Activated CD8-positive, alpha-beta T cell treated with anti-CD3 and anti-CD28 coated beads, Interleukin-2, amount 10 ng/mL, durations not matched to agents 7 days and 5 days (primary cell): Measurements from ENCODE around the gene PHB1. TPM values are rescaled to one million over a fixed set of nuclear protein-coding genes. Genes with fewer than 3 reads are reported as not detected.

Experiments used
- ATAC-seq: fragments of 150-1000 bp; cut with Tn5 transposase; one replicate; pipeline ENCODE4 v1.10.0; 2021; ENCODE audit warnings: moderate library complexity
- CTCF ChIA-PET: fragments of 350-600 bp; sonication (Branson Sonifier 250); formaldehyde crosslinking; loops from one replicate; lab custom pipeline; 2021; ENCODE audit warnings: antibody characterized with exemption; lab: Charles Lee
- POLR2A ChIA-PET: fragments of 350-600 bp; sonication (Branson Sonifier 250); formaldehyde crosslinking; loops from one replicate; lab custom pipeline; 2021; ENCODE audit warnings: antibody characterized with exemption; lab: Charles Lee
- DNase-seq: peaks from one replicate; pipeline ENCODE4 v3.0.0-alpha.2; 2020
- H3K27ac Mint-ChIP-seq: one replicate; pipeline ENCODE4 v1.8.0; 2021; ENCODE audit warnings: mild to moderate bottlenecking, mixed read lengths
- H3K27me3 Mint-ChIP-seq: one replicate; pipeline ENCODE4 v1.8.0; 2021; ENCODE audit warnings: low read depth, mixed read lengths
- H3K36me3 Mint-ChIP-seq: one replicate; pipeline ENCODE4 v1.8.0; 2021; ENCODE audit warnings: low read depth, mixed read lengths
- H3K4me1 Mint-ChIP-seq: one replicate; pipeline ENCODE4 v1.8.0; 2021; ENCODE audit warnings: low read depth, mixed read lengths
- H3K4me3 Mint-ChIP-seq: one replicate; pipeline ENCODE4 v1.8.0; 2021; ENCODE audit warnings: mild to moderate bottlenecking, mixed read lengths
- H3K9me3 Mint-ChIP-seq: one replicate; pipeline ENCODE4 v1.8.0; 2022; ENCODE audit warnings: mixed read lengths; ENCODE audit not compliant: insufficient read depth
- total RNA-seq, 2 experiments: library from RNA; stranded (reverse); gene quantifications; one replicate each; pipeline ENCODE4 v1.2.3, GENCODE V29; 2021

The PHB1 gene
- total RNA-seq, 2 experiments from 2014 or later: 181 to 183 TPM

- Mint-ChIP-seq H3K27me3 (peaks cover 15% of the 10 kb centered on the region), H3K4me1 (peaks cover 16% of the 10 kb centered on the region), H3K9me3 (no peaks in the 10 kb centered on the region), H3K36me3 (no peaks in the 10 kb centered on the region), H3K4me3 (no peak overlapping the region), H3K27ac (peak overlapping the region; percentile 45)
- POLR2A ChIA-PET: no interaction called here
- ATAC-seq (no peak), DNase-seq (no peak)
- CTCF ChIA-PET: interaction anchor here (1.2 kb wide), 1 partner anchor 137 kb away, joined by 3 read pairs; no protein-coding TSS in a partner anchor
Observed at GRCh38 chr17:49452201-49452600, 37.5 kb upstream of the PHB1 start.

- ATAC-seq (peak; percentile 49), DNase-seq (peak; percentile 24)
- H3K4me1 Mint-ChIP-seq: peaks cover 16% of the 10 kb centered on the region
- H3K9me3 Mint-ChIP-seq: no peaks in the 10 kb centered on the region
- H3K27ac Mint-ChIP-seq: peak overlapping the region; percentile 31
- CTCF ChIA-PET: interaction anchor here (0.9 kb wide), 1 partner anchor 15 kb away, joined by 4 read pairs; no protein-coding TSS in a partner anchor
- H3K36me3 Mint-ChIP-seq: no peaks in the 10 kb centered on the region
- peaks cover 9% of the 10 kb centered on the region for H3K27me3 Mint-ChIP-seq
- POLR2A ChIA-PET: no interaction called here
- no peak overlapping the region for H3K4me3 Mint-ChIP-seq
Observed at GRCh38 chr17:49450735-49451134, 36.1 kb upstream of the PHB1 start.

GRCh38 chr17:49450181-49450580 lies 35.5 kb upstream of the PHB1 start:
- DNase-seq (no peak), ATAC-seq (no peak)
- POLR2A ChIA-PET: no interaction called here
- H3K4me3 Mint-ChIP-seq: no peak overlapping the region
- CTCF ChIA-PET: no interaction called here
- H3K4me1 Mint-ChIP-seq: peaks cover 16% of the 10 kb centered on the region
- peaks cover 9% of the 10 kb centered on the region for H3K27me3 Mint-ChIP-seq
- H3K36me3 Mint-ChIP-seq: no peaks in the 10 kb centered on the region
- no peaks in the 10 kb centered on the region for H3K9me3 Mint-ChIP-seq
- H3K27ac Mint-ChIP-seq: peak overlapping the region; percentile 31

- H3K4me3 Mint-ChIP-seq: no peak overlapping the region
- H3K9me3 Mint-ChIP-seq: no peaks in the 10 kb centered on the region
- no peaks in the 10 kb centered on the region for H3K36me3 Mint-ChIP-seq
- H3K4me1 Mint-ChIP-seq: peaks cover 16% of the 10 kb centered on the region
- peaks cover 4% of the 10 kb centered on the region for H3K27me3 Mint-ChIP-seq
- ATAC-seq (no peak), DNase-seq (no peak)
- CTCF ChIA-PET: interaction anchor here (0.8 to 6.3 kb wide), 2 partner anchors 13 to 109 kb away, joined by 3 to 22 read pairs; no protein-coding TSS in a partner anchor
- POLR2A ChIA-PET: no interaction called here
- H3K27ac Mint-ChIP-seq: no peak overlapping the region
Observed at GRCh38 chr17:49447628-49448302, 33.1 kb upstream of the PHB1 start.

- Mint-ChIP-seq H3K27ac (no peak overlapping the region), H3K36me3 (no peaks in the 10 kb centered on the region), H3K4me3 (no peak overlapping the region), H3K9me3 (no peaks in the 10 kb centered on the region), H3K27me3 (peaks cover 12% of the 10 kb centered on the region), H3K4me1 (peaks cover 4% of the 10 kb centered on the region)
- DNase-seq (no peak), ATAC-seq (no peak)
- CTCF ChIA-PET: interaction anchor here (6.3 kb wide), 1 partner anchor 11 kb away, joined by 22 read pairs; no protein-coding TSS in a partner anchor
- POLR2A ChIA-PET: no interaction called here
Observed at GRCh38 chr17:49445591-49445990, 30.9 kb upstream of the PHB1 start.

- Mint-ChIP-seq H3K27ac (no peak overlapping the region), H3K27me3 (peaks cover 15% of the 10 kb centered on the region), H3K4me3 (no peak overlapping the region), H3K9me3 (no peaks in the 10 kb centered on the region), H3K36me3 (no peaks in the 10 kb centered on the region), H3K4me1 (no peaks in the 10 kb centered on the region)
- POLR2A ChIA-PET: no interaction called here
- ATAC-seq (no peak), DNase-seq (no peak)
- CTCF ChIA-PET: interaction anchor here (6.3 kb wide), 1 partner anchor 9 kb away, joined by 22 read pairs; no protein-coding TSS in a partner anchor
Observed at GRCh38 chr17:49444384-49444783, 29.7 kb upstream of the PHB1 start.

GRCh38 chr17:49443862-49444261 lies 29.2 kb upstream of the PHB1 start:
- ChIA-PET POLR2A (no interaction called here), CTCF (interaction anchor here (1.6 to 6.3 kb wide), 2 partner anchors 9 to 36 kb away, joined by 4 to 22 read pairs; no protein-coding TSS in a partner anchor)
- no peak overlapping the region for H3K27ac Mint-ChIP-seq
- no peaks in the 10 kb centered on the region for H3K9me3 Mint-ChIP-seq
- no peaks in the 10 kb centered on the region for H3K36me3 Mint-ChIP-seq
- DNase-seq (no peak), ATAC-seq (no peak)
- peaks cover 20% of the 10 kb centered on the region for H3K27me3 Mint-ChIP-seq
- no peaks in the 10 kb centered on the region for H3K4me1 Mint-ChIP-seq
- H3K4me3 Mint-ChIP-seq: no peak overlapping the region

- Mint-ChIP-seq H3K4me3 (no peak overlapping the region), H3K27me3 (peaks cover 29% of the 10 kb centered on the region), H3K36me3 (no peaks in the 10 kb centered on the region), H3K27ac (no peak overlapping the region), H3K4me1 (no peaks in the 10 kb centered on the region), H3K9me3 (no peaks in the 10 kb centered on the region)
- ChIA-PET CTCF (interaction anchor here (0.6 kb wide), 1 partner anchor 115 kb away, joined by 3 read pairs; no protein-coding TSS in a partner anchor), POLR2A (no interaction called here)
- DNase-seq (no peak), ATAC-seq (no peak)
Observed at GRCh38 chr17:49442041-49442440, 27.4 kb upstream of the PHB1 start.

GRCh38 chr17:49441578-49441977 lies 26.9 kb upstream of the PHB1 start:
- ATAC-seq (no peak), DNase-seq (no peak)
- Mint-ChIP-seq H3K9me3 (no peaks in the 10 kb centered on the region), H3K27me3 (peaks cover 30% of the 10 kb centered on the region), H3K27ac (no peak overlapping the region), H3K4me3 (no peak overlapping the region), H3K4me1 (no peaks in the 10 kb centered on the region), H3K36me3 (no peaks in the 10 kb centered on the region)
- ChIA-PET CTCF (no interaction called here), POLR2A (no interaction called here)

- Mint-ChIP-seq H3K4me1 (no peaks in the 10 kb centered on the region), H3K27ac (peak overlapping the region; percentile 51), H3K27me3 (peaks cover 37% of the 10 kb centered on the region), H3K36me3 (no peaks in the 10 kb centered on the region), H3K4me3 (no peak overlapping the region), H3K9me3 (no peaks in the 10 kb centered on the region)
- DNase-seq (no peak), ATAC-seq (no peak)
- ChIA-PET CTCF (interaction anchor here (1.5 kb wide), 1 partner anchor 32 kb away, joined by 4 read pairs; no protein-coding TSS in a partner anchor), POLR2A (interaction anchor here (0.6 kb wide), 1 partner anchor 34 kb away, joined by 4 read pairs; no protein-coding TSS in a partner anchor)
Observed at GRCh38 chr17:49440581-49440980, 25.9 kb upstream of the PHB1 start.

GRCh38 chr17:49439673-49440571 lies 25.2 kb upstream of the PHB1 start:
- Mint-ChIP-seq H3K36me3 (no peaks in the 10 kb centered on the region), H3K4me3 (no peak overlapping the region), H3K9me3 (no peaks in the 10 kb centered on the region), H3K27me3 (peaks cover 37% of the 10 kb centered on the region), H3K27ac (peak overlapping the region; percentile 51), H3K4me1 (no peaks in the 10 kb centered on the region)
- DNase-seq (no peak), ATAC-seq (no peak)
- ChIA-PET POLR2A (interaction anchor here (0.6 kb wide), 1 partner anchor 34 kb away, joined by 4 read pairs; no protein-coding TSS in a partner anchor), CTCF (interaction anchor here (1.5 kb wide), 1 partner anchor 31 kb away, joined by 4 read pairs; no protein-coding TSS in a partner anchor)
